ENCODE data around the gene ABRACL.

Gene ABRACL

DNA sequence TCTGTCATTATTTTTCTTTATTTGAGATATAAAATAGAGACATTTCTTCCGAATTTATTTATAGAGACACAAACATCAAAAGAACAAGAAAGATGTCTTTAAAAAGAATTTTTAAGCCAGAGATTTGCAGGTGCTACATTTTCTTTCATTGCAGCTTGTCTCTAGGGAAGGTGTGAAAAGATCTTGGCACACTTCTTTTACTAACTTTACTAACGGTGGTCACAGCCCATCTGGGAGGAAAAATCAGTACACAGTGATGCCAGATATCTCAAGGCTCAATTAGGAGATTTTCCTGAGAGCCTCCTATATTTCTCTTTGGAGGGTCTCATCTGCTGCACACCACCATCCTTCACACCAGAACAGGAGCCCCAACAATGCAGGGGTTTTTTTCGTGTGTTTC lies 29.5 kb downstream of the ABRACL start:
- DNase-seq (no peak), ATAC-seq (no peak)
- Mint-ChIP-seq H3K9me3 (no peaks in the 10 kb centered on the region), H3K27ac (no peak overlapping the region), H3K4me3 (no peak overlapping the region), H3K4me1 (peaks cover 10% of the 10 kb centered on the region), H3K36me3 (ENCODE audit: low read depth) (no peaks in the 10 kb centered on the region), H3K27me3 (no peaks in the 10 kb centered on the region)

DNA sequence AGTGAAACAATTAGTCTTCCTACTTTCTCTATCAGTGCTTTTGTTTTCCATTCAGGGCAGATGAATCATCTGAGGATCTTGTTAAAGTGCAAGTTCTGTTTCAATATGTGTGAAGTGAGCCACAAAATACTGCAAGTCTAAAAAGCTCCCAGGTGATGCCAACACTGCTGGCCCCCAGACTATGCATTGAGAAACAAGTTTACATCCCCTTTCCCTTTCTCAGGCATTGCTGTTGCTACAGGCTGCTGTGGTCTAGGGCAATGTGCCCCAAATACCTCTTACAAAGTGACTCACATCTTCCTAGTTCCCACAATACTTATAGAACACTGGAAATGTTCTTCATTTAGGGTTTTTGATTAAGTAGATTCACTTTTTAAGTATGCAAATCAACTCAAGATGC lies 31.8 kb downstream of the ABRACL start:
- no peak overlapping the region for H3K27ac Mint-ChIP-seq
- peaks cover 10% of the 10 kb centered on the region for H3K4me1 Mint-ChIP-seq
- no peak overlapping the region for H3K4me3 Mint-ChIP-seq
- peak; percentile 9 for DNase-seq
- H3K36me3 Mint-ChIP-seq (ENCODE audit: low read depth) = no peaks in the 10 kb centered on the region
- peak; percentile 94 for ATAC-seq
- H3K9me3 Mint-ChIP-seq = no peaks in the 10 kb centered on the region
- no peaks in the 10 kb centered on the region for H3K27me3 Mint-ChIP-seq

DNA sequence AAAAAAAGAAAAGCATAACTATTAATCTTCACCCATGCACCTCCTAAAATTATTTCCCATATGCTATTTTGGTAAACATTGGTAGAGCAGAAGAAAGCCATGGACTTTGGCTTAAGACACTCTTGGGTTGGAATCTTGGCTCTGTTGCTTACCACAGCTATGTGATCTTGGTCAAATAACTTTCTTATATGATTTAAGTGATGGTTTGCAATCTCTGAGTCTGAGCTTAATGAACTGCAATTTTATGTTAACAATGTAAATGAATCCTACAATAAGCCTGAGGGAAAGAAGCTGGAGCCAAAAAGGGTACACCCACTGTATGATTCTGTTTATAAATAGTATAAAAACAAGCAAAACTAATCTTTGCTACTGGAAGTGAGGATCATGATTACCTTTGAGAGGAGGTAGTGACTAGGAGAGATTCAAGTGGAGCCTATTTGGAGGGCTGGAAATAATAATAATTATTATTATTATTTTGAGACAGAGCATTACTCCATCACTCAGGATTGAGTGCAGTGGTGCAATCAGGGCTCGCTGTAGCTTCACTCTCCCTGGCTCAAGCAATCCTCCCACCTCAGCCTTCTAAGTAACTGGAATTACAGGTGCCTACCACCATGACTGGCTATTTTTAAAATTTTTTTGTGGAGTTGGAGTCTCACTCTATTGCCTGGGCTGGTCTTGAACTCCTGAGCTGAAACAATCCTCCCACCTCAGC lies 34.5 kb downstream of the ABRACL start:
- no peak for ATAC-seq
- Mint-ChIP-seq H3K4me3 (no peak overlapping the region), H3K27ac (no peak overlapping the region), H3K9me3 (no peaks in the 10 kb centered on the region), H3K36me3 (ENCODE audit: low read depth) (no peaks in the 10 kb centered on the region), H3K27me3 (no peaks in the 10 kb centered on the region), H3K4me1 (peaks cover 10% of the 10 kb centered on the region)
- DNase-seq = no peak

DNA sequence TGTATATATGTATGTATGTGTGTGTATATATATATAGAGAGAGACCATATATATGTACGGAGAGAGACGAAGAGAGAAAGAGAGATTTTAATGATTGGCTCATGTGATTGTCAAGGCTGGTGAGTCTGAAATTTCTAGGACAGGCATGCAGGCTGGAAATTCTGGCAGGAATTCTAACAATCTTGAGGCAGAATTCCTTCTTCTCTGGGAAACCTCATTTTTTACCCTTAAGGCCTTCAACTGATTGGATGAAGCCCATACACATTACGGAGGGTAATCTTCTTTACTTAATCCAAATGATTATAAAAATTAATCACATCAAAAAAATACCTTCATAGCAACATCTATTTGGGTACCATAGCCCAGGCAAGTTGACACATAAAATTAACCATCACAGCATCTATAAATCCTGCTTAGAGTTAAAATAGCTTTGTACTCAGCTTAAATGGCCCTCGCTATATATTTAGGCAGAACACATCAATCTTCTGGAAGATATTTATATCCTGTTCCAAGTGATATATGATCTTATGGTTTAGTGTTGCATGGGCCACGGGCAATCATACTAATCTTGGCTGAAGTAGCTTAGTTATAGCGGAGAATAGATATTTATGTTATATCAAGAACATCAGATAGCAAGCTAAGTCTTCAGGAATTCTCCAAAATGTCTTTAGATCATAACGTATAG lies 36.6 kb downstream of the ABRACL start:
- Mint-ChIP-seq H3K9me3 (no peaks in the 10 kb centered on the region), H3K4me1 (peaks cover 7% of the 10 kb centered on the region), H3K36me3 (ENCODE audit: low read depth) (no peaks in the 10 kb centered on the region), H3K27ac (no peak overlapping the region), H3K4me3 (no peak overlapping the region), H3K27me3 (no peaks in the 10 kb centered on the region)
- ATAC-seq = no peak
- DNase-seq = no peak

DNA sequence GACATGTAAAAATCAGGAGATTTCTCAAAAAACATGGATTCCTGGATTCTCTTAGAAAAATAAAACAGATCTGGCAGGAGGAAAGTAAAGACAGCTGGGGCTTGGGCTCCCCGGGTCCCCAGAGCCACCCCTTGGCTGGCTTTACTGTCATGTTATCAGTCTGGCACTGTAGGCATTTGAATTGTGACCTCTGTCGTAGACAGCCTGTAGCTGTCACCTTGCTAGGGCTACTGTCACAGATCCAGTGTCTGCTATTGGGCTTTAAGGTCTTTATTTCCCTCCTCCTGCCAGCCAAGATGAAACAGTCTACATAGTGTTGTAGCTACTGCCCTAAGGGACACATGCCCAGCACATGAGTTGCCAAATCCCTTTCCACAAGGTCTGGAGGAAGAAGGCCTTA lies 37.5 kb downstream of the ABRACL start:
- Mint-ChIP-seq H3K4me1 (no peaks in the 10 kb centered on the region), H3K9me3 (no peaks in the 10 kb centered on the region), H3K36me3 (ENCODE audit: low read depth) (no peaks in the 10 kb centered on the region), H3K4me3 (no peak overlapping the region), H3K27ac (no peak overlapping the region), H3K27me3 (no peaks in the 10 kb centered on the region)
- DNase-seq (no peak), ATAC-seq (no peak)

DNA sequence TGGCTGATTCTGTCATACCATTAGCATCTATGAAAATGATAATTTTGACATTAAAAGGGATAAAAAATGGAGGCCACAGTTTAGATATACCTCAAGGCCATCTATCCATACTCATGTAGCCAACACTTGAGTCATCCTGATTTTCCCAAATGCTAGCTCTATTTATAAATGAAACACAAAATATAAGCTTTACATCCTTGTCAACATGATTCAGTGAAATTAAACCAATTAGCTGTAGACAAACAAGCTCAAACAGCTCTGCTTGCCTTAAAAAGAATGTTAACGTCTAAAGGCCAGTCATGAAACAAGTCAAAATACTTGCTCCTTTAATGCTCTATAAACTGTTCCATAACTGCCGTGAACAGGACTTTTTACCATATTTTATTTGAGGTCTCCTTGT lies 40.3 kb downstream of the ABRACL start:
- Mint-ChIP-seq H3K4me1 (no peaks in the 10 kb centered on the region), H3K9me3 (no peaks in the 10 kb centered on the region), H3K4me3 (no peak overlapping the region), H3K27me3 (no peaks in the 10 kb centered on the region), H3K36me3 (ENCODE audit: low read depth) (no peaks in the 10 kb centered on the region), H3K27ac (no peak overlapping the region)
- ATAC-seq = no peak
- no peak for DNase-seq

DNA sequence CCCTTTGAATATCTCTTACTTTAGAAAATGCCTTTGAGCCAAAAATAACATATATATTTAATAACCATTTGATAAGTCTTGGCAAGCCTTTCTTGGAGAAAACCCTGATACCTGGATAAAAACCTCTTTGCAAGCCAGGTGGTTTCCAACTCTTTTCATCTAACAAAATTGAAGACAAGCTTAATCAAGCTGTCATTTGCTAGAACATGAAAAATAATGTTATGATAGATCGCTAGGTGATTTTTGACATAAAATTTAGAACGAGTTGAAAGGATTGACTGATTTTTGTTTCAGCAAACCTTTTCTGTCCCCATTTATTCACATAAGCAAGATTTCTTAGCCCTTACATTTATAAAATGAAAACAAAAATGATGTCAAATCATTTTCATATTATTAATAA lies 44.6 kb downstream of the ABRACL start:
- Mint-ChIP-seq H3K27ac (no peak overlapping the region), H3K4me1 (no peaks in the 10 kb centered on the region), H3K4me3 (no peak overlapping the region), H3K36me3 (ENCODE audit: low read depth) (no peaks in the 10 kb centered on the region), H3K27me3 (no peaks in the 10 kb centered on the region), H3K9me3 (no peaks in the 10 kb centered on the region)
- ATAC-seq = no peak
- DNase-seq = no peak

DNA sequence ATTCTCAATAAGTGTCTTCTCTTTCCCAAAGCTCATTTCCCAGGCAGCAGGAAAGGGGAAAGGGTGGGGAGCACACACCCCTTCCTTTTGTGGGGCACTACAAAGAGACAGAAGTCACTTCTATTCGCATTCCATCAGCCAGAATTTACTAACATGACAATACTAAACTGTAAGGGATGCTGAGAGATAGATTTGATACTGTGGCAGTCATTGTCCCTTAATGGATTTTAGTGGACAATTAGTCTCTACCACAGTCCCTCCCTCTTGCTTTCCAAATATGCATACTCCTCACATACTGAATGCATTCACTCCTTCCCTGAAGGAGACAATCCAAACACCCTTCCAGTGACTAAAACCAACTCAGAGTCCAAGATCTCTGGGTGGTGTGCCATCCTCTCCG lies 50.5 kb downstream of the ABRACL start:
- no peak for DNase-seq
- Mint-ChIP-seq H3K36me3 (ENCODE audit: low read depth) (no peaks in the 10 kb centered on the region), H3K4me1 (no peaks in the 10 kb centered on the region), H3K27me3 (no peaks in the 10 kb centered on the region), H3K27ac (no peak overlapping the region), H3K4me3 (no peak overlapping the region), H3K9me3 (no peaks in the 10 kb centered on the region)
- no peak for ATAC-seq

DNA sequence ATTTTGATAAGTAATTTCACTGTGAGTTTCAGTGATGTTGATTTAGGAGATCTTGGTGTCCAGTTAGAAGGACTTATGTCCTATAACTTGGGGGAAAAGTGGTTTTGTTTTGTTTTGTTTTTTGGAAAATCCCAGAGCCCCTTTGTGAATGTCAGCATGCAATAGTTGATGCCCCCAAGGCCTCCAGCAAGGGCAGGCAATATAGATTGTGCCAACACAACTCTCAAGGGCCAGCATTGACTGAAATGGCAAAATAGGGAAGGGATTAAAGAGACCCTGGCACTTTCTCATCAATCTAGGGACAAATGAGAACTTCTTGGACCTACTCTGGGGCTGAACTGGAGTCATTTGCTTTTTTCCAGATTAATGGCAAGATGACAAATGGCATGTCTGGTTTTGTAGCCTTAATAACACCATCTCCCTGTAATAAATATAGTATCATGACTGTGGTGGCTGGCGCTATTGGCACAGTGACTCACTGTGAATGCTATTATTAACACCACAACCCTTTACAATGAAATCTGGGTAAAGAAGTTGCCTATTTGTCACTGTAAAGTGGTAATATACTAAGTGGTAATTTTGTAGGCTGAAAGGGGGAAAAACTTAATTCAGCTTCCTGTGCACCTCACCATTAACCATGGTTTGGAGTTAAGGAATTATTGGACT lies 51.8 kb downstream of the ABRACL start:
- no peak for ATAC-seq
- H3K36me3 Mint-ChIP-seq (ENCODE audit: low read depth) = no peaks in the 10 kb centered on the region
- no peak overlapping the region for H3K27ac Mint-ChIP-seq
- no peaks in the 10 kb centered on the region for H3K9me3 Mint-ChIP-seq
- no peaks in the 10 kb centered on the region for H3K4me1 Mint-ChIP-seq
- DNase-seq = no peak
- no peaks in the 10 kb centered on the region for H3K27me3 Mint-ChIP-seq
- H3K4me3 Mint-ChIP-seq = no peak overlapping the region

DNA sequence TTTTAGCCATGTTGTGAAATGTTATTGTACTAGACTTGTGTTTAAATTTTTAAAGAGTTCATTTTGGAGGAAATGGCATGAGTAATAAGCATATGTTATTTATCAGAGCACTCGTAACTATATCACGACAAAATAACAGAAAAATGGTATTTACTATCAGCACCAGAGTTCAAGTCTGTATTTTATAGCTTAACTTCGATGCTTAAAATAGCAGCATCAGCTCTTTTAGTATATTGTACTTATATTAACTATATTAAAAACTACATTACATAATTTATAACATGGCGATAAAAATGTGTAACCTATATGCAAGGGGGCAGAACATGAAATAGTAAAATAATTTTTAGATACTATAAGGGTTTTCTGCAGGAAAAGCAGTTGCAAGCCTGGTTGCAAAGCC lies 52.9 kb downstream of the ABRACL start:
- H3K4me3 Mint-ChIP-seq = no peak overlapping the region
- DNase-seq = no peak
- H3K27ac Mint-ChIP-seq = no peak overlapping the region
- ATAC-seq = no peak
- H3K4me1 Mint-ChIP-seq = no peaks in the 10 kb centered on the region
- H3K36me3 Mint-ChIP-seq (ENCODE audit: low read depth) = no peaks in the 10 kb centered on the region
- no peaks in the 10 kb centered on the region for H3K9me3 Mint-ChIP-seq
- H3K27me3 Mint-ChIP-seq = no peaks in the 10 kb centered on the region

DNA sequence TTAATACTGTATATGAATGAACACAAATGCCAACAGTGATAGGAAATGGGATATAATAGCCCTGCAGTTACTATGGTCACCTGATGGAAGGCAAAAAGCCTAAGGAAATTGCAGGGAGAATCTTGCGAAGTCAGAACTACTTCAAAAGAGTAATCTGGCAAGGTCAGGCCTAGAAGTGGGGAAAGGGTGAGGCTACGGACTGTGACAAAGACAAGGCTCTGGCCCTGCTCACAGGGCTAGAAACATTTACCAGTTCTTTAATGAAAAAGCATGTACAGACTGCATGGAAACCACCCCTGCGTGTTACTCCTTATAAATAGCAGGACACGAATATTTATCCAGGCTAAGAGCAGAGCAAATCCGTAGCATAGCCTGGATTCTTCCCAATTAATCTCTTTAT lies 53.8 kb downstream of the ABRACL start:
- Mint-ChIP-seq H3K4me1 (no peaks in the 10 kb centered on the region), H3K27ac (no peak overlapping the region), H3K36me3 (ENCODE audit: low read depth) (no peaks in the 10 kb centered on the region), H3K27me3 (no peaks in the 10 kb centered on the region), H3K4me3 (no peak overlapping the region), H3K9me3 (no peaks in the 10 kb centered on the region)
- no peak for DNase-seq
- no peak for ATAC-seq

DNA sequence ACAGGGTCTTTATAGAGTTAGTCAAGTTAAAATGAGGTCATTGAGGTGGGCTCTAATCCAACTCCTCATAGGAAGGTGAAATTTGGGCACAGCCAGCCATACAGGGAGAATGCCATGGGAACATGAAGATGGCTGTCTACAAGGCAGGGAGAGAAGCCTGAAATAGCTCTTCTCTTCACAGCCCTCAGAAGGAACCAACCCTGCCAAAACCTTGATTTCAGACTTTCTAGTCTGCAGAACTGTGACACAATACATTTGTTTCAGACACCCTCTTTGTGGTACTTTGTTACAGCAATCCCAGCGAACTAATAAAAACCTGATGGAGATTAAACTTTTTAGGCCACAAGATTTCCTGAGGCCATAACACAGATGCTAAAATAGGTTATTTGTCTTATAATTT lies 63.3 kb downstream of the ABRACL start:
- H3K27me3 Mint-ChIP-seq = no peaks in the 10 kb centered on the region
- DNase-seq = no peak

More for the DNA sequence above, 63.3 kb downstream of the ABRACL start:
- Mint-ChIP-seq H3K4me1 (no peaks in the 10 kb centered on the region), H3K9me3 (no peaks in the 10 kb centered on the region), H3K27ac (no peak overlapping the region), H3K4me3 (no peak overlapping the region), H3K36me3 (ENCODE audit: low read depth) (no peaks in the 10 kb centered on the region)
- no peak for ATAC-seq
